Stimulated activated CD8-positive, alpha-beta memory T cell treated with anti-CD3 and anti-CD28 coated beads, Interleukin-15, amount 100 ng/mL, for 24 hours (primary cell): Measurements from ENCODE around the gene UGT2B11.
"Not testable (repeated sequence)": the region's sequence is repeated elsewhere in the genome, so short reads cannot be mapped to it uniquely, and the experiment has no call there.

ENCODE experiments used
- DNase-seq: peaks from one replicate; pipeline ENCODE4 v3.0.0-alpha.2; 2020; ENCODE audit warnings: low read depth

UGT2B11 gene

GRCh38 chr4:69169171-69169570 lies 45.4 kb downstream of the UGT2B11 start:
- DNase-seq: not testable (repeated sequence)

DNA sequence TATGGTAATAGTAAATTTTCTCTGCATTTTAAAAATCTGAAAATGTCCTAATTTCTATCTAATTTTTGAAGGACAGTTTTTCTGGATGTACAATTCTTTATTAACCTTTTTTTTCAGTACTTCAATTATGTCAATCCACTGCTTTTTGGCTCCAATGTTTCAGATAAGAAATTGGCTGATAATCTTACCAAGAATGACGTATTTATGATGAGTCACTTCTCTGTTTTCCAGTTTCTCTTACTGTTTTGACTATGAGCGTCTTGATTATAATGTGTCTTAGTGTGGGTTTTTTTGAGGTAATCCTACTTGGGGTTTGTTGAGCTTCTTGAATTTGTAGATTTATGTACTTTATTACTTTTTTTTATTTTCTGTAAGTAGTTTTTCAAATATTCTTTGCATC lies 47.2 kb downstream of the UGT2B11 start:
- DNase-seq: no peak

GRCh38 chr4:69166376-69166775 lies 48.2 kb downstream of the UGT2B11 start:
- not testable (repeated sequence) for DNase-seq

DNA sequence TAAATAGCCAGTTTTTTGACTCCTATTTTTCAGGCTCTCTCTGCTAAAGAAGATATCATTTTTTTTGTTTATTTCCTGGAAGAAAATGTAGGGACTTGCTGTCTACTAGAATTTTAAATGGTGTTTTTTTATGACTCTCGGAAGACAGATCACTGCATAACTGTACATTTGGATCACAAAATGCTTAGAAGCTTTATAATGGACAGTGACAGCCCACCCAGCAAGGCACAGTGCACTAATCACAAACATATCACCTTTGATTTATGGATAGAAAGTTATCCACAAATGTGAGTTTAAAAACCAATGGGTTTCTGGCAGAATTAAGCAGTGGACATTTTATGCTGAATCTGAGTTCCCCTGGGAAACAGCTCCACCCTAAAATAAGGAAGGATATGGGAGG lies 48.8 kb downstream of the UGT2B11 start:
- not testable (repeated sequence) for DNase-seq

DNA sequence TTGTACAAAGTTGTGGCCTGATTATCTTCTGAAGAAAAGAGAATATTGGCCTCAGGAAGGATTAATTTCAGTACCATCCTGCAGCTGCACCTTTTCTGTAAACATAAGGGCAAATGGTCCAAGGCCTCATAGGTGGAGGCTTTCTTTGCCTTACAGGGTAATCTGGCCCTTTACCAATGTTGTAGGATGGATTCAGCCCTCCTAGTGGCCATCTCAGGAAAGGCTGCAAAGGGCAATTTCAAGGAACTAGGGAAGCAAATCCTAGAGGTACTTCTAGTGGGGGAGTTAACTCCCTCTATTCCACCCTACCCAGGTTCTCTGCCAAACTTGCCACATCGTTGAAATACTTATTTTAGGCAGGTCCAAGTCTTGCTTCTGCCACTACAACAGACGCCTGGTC lies 57.6 kb downstream of the UGT2B11 start:
- no peak for DNase-seq

- no peak for DNase-seq
These were observed 60.5 kb downstream of the UGT2B11 start for GRCh38 chr4:69154021-69154420.
